CD4-positive, alpha-beta T cell treated with Interleukin-4 for 1 hour (primary cell): ENCODE results near the gene TMEM52.
A peak's percentile ranks its signal among the peaks of the same experiment; 100 is the strongest.

Experiments used
- DNase-seq, 2 donors: peaks; one replicate each; pipeline ENCODE4 v3.0.0-alpha.2; 2020 to 2022

Gene TMEM52

DNA sequence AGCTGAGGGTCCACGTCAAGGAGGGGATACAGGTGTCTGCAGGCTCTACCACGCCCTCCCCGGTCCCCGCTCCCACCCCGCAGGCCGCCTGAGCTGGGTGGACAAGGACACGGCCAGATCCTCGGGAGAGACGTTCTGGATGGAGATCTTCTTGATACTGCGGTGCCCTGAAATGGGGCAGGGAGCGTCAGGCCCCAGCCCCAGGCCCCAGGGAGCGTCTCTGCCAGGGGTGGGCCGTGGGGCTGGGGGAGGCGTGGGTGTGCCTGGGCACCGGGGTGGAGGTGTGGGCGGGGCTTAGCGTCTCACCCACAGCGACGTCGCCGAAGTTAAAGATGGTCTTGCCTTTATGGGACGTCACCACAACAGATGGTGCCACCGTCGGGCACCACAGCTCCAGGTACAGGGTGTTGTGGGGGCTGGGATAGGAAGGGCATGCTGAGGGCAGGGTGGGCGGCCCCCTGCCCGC is 7.3 kb upstream of the TMEM52 start:
- no peak for DNase-seq

DNA sequence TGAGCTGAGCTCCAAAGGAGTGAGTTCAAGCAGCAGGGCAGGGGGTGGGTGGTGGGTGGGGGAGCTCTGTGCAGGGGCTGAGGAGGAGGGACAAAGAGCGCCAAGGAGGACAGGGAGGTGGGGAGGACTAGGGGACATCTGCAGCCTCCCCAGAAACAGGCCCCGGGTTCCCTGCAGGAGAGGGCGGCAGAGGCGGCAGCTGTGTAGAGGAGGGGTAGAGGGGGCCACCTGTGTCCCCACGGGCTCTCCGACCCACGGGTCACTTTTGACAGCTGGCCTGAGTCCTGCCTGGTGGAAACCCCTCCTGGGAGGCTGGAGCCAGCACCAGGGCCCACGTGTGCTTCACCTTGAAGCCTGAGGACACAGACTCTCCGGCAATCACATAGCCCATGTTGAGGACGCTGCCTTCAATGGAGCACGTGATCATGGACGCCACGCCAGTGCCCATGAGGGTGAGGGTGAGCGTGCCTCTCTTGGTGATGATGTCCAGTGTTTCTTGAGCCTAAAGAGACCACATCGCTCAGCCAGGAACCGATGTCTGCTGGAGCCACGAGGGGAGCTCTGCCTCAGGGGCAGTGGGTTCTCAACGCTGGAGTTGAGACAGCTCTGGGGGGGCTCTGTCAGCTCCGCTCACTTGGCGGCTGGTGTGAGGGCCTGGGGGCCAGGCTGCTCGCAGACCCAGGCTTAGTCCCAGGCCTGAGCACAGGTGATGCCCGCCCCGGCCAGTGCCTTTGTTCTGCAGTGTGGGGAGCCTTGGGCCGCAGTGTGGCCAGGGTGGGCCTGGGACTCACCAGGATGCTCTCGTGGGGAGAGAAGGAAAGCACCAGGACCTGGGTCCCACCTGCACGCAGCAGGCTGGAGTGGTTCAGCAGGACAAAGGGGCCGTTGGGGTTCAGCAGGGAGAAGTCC is 6.6 kb upstream of the TMEM52 start:
- DNase-seq: no peak

DNA sequence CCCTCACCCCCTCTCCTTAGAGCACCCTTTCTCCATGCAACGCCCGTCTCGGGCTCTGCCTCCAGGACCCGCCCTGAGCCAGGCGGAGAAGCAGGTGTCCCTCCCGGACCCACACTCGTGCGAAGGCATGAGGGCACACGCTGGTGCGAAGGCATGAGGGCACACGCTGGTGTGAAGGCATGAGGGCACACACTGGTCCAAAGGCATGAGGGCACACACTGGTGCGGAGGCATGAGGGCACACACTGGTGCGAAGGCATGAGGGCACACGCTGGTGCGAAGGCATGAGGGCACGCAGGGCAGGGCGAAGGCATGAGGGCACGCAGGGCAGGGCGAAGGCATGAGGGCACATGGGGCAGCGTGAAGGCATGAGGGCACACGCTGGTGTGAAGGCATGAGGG is 5.8 kb upstream of the TMEM52 start:
- DNase-seq: no peak

DNA sequence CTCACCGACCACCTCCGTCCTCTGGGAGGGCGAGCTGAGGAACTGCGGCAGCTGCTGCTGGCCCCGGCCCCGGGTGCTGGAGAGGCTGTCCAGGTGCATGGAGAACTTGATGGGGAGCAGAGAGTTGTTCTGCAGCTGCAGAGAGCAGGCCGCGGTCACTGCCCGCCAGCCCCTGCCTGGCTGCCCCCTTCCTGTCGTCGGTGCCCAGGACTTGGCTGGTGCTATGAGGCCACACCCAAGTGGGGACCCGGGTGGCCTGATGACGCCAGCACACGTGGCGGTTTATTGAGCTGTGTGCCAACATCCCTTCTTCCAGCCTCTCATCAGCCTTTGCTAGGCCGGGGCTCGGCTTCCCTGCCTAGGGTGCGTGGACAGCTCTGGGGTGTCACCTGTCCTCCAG is 5.3 kb upstream of the TMEM52 start:
- DNase-seq: no peak

DNA sequence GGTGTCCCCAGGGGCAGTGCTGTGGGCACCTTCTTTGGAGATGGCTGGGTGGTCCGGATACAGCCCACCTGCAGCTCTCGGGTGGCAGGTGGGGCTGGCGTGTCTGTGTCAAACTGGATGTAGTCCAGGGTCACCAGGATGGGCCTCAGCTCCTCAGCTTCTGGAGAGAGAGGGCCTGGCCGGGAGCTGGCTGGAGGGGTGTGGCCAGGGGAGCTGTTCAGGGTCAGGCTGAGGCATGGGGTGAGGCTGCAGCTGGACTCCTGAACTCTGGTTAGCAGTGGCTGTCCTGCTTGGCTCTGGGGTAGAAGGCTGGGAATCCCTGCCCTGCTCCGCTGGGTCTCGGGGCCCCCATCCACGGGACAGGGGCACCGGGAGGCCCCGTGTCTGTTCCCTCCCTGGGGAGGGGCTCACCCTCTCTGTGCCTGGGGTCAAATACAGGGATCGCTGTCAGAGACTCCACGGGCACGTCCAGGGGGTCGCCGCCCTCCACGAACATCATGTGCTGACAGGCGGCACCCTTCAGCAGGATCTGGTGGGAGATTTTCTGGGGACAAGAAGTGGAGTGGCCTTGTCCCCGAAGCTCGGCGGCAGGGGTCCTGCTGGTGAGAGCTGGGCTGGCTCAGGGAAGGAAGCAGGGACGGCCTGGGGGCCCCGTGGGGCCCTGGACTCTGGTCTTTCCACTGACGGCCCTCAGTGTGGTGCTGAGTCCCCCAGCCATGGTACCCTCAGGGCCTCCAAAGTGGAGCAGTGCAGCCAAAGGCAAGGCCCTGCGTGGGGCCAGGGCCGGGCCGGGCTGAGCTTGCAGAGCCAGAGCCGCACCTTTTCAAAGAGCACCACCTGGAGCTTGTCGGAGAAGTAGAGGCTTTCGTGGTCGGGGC is 4.1 kb upstream of the TMEM52 start:
- DNase-seq: no peak

DNA sequence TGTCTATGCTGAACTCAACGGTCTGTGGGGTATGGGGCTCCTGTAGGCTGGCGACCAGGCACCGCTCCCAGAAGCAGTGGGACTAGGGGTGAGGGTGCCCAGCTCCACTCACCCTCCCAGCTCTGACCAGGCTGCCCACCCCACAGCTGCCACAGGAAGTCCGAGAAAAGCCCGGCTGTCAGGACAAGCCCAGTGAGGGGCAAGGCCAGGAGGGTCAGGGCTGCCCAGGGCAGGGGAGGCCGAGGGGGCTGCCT is 3.5 kb upstream of the TMEM52 start:
- no peak for DNase-seq

DNA sequence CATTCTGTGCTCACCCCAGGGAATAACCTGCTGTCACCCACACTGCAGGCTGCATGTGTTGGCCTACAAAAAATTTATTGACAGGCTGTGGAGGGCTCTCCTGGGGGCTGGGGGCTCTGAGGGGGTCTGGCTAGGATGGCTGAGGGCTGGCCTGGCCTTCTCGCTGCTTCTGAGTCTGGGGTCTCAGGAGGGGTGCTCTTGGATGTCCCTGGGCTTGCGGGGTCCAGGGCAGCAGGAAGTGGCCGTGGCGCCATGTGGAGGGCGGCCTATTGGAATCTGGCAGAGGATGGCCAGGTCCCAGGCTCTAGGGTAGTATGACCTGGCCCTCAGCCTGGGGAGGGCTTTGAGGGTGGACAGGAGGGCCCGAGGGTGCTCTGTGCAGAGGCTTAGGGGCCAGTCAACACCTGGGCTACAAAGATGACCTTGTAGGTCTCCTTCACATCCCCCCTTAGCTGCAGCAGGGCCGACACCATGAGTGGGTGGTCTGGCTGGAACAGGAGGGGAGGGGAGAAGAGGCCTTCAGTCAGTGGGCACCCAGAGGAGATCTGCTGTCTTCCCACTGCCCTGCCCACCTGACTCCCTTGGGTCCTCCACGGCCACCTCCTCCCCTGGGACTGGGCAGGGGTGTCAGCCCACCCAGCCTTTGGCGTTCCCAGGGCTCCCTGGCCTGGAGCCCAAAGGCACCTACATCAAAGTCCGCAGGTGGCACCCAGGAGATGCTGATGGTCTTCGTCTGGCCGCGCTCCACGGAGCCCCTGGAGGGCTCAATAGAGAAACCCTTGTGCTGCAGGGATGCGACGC is 3.0 kb upstream of the TMEM52 start:
- no peak for DNase-seq

DNA sequence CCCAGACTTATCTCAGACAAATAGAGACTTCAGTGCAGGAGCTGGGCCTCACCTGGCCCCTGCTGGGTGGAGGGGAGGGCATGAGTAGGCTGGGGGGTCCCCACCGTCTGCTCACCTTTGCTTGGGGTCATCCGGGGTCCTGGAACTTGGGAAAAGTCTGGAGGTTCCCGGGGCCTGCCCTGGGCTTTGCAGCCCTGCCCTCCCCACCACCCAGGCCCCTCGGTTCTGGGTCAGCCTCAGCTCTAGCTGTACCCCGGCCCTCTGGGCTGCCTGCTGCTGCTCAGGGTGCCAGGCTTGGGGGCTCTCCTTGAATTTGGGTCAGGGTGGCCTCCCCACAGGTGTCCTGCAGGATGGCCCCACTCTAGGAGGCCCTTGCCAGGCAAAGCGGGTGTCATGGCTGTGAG is 2.4 kb upstream of the TMEM52 start:
- no peak for DNase-seq

DNA sequence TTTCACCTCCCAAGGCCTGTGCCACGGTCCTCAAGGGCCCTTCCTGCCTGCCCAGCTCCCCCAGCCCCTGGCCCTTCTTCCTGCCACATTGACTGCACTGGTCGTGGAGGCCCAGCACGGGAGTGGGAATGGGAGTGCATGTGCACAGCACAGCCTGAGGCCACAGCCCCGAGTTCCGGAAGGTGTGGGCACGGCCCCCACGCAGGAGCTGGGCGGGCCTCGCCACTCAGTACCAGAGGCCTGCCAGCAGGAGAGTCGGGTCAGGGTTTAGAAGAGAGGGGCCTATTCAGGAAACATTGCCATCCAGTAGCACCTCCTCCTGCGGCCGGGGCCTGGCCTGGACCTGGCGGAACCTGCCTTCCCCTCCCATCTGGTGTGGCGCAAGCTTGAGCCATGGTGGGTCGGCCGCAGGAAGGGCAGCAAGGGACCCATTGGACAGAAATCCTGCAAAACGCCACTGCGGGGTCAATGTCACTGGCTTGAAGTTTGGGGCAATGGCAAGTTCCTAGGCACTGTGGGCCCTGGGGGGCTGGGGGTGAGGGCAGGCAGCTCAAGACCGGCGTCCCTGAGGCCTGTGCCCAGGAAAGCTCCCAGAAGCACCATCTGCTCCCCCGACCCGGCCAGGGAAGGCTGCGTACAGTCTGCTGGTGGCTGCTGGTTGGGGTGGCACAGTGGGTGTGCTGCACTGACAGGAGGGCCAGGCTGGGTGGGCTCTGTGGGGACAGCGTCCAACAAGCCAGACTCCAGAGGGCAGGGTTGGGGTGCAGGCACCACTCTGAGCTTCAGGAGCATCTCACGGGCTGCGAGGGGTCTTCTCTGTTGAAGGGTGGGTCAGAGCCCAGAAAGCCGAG is 1.8 kb upstream of the TMEM52 start:
- DNase-seq: no peak

DNA sequence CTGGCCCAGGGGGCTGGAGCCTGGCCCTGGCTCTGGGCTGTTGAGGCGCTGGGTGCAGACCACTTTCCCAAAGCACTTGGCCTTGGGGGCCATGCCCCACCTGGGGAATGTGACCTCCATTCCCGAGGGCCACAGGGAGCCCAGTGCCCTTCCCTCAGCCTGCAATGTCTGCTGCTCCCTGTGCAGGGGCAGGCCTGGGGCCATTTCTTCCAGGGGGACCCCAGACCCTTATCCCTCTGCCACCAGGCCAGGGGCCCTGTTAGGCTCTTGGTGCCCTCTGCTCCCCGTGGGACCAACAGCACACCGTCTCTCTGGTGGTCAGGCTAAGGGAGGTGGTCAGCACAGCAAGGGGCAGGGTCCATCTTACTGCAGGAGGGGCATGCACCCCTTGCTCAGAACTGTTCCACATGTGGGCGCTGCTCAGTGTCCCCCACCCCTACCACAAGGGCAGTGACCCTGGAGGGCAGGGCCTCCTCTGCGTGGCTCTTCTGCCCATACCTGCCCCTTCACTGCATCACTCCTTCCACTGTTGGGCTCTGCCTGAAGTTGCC is 1.1 kb upstream of the TMEM52 start:
- no peak for DNase-seq

DNA sequence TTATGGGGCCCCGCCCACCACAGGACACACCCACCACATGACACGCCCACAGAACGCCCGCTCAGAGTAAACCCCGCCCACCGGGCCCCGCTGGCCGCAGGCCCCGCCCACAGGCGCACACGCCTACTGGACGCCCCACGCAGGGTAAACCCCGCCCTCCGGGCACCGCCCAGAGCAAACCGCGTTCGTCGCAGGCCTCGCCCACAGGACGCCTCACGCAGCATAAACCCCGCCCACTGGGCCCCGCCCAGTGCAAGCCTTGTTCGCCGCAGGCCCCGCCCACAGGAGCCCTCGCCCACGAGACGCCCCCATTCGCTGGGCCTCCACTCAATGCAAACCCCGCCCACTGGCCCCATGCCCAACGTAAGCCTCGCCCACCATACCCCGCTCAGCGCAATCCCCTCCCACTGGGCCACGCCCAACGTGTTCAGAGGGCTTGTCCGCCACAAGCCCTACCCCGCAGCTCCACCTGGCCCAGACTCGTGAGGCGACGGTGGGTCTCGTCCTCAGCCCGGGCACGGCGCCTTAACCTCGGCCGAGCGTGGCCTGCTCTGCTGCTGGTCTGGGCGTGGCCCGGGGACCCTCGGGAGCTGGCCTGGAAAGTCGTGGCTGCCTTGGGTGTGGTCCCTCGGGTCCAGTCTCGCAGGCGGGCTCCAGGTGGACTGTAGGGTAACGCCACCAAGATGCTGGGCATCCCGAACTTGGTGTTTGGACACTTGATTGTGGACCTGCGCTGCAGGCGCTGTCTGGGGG is 401 bp upstream of the TMEM52 start:
- DNase-seq: peak; percentile 99

DNA sequence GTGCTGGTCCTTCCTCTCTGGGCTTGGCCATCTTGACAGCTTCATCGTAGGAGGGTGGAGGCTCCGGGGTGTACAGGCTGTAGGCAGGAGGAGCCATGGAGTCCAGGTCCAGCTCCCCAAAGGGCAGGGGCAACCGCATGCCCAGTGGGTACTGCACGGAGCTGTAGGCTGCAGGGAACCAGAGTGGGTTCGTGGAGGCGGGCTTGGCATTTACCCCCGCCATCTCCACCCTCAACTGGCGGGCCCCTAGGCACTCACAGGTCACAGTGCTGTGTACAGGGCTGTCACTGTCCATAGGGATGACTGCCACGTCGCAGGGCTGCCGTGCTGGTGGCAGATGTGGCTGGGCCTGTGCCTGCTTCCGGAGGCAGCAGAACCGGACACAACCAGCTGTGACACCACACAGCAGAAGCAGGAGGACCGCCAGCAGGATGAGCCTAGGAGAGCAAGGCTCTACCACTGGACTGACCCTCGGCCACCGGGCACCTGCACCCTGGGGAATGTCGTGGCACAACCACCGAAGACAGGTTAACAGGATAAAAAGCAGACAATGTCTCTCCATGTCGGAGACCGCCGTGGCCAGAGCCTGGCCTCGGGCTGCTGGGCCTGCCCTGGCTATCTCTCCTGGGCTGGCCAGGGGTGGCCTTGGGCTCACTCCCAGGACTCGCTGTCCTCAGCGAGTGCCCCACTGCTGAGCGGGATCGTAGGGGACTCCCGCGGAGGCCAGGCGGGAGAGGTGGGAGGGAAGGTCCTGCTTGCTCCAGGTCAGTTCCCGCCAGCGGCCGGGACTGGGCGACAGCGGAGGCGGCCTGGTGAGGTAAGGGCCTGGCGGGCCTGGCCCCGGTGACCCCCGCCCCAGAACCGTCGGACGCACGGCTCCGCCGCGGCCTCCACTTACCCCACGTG is 831 bp downstream of the TMEM52 start:
- no peak for DNase-seq

DNA sequence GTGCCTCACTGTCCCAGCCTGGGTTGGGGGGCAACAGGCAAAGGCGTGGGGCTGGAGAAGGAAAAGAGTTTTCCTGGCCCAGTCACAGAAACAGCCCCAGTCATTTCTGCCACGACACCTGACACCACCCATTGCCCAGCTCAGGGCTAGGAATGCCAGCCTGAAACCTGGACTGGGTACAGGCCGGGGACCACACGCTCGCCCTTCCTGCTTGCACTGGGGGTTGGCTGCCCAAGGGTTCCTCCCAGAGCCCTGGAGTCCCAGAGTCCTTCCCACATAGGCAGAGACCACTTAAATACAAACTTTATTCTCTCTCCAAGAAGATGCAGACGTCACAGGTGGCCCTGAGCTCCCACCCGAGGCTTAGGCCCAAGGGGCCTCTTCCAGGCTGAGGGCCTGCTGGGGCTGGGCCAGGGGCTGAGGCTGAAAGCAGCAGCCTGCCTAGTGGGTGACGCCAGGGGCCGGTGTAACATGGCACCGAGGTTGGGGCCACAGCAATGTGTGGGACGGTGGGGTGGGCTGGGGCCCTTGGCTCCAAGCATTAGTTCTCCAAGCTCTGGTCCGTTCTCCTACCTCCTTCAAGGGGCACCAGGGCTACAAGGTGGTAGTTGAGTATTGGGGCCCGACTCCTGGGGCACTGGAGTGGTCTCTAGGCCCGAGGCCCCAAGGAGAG is 1.6 kb downstream of the TMEM52 start:
- DNase-seq: no peak

DNA sequence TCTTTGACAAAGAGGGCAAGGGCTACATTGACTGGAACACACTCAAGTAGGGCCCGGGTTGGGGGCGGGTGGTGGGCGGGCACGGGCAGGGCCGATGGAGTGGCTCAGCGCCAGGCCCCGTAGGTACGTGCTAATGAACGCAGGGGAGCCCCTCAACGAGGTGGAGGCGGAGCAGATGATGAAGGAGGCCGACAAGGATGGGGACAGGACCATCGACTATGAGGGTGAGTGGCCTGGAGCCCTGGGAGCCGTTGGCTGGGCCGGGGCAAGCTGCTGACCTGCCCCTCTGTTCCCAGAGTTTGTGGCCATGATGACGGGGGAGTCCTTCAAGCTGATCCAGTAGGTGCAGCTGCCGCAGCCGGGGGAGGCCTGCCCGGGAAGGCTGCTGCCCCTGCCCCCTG is 2.2 kb downstream of the TMEM52 start:
- no peak for DNase-seq

DNA sequence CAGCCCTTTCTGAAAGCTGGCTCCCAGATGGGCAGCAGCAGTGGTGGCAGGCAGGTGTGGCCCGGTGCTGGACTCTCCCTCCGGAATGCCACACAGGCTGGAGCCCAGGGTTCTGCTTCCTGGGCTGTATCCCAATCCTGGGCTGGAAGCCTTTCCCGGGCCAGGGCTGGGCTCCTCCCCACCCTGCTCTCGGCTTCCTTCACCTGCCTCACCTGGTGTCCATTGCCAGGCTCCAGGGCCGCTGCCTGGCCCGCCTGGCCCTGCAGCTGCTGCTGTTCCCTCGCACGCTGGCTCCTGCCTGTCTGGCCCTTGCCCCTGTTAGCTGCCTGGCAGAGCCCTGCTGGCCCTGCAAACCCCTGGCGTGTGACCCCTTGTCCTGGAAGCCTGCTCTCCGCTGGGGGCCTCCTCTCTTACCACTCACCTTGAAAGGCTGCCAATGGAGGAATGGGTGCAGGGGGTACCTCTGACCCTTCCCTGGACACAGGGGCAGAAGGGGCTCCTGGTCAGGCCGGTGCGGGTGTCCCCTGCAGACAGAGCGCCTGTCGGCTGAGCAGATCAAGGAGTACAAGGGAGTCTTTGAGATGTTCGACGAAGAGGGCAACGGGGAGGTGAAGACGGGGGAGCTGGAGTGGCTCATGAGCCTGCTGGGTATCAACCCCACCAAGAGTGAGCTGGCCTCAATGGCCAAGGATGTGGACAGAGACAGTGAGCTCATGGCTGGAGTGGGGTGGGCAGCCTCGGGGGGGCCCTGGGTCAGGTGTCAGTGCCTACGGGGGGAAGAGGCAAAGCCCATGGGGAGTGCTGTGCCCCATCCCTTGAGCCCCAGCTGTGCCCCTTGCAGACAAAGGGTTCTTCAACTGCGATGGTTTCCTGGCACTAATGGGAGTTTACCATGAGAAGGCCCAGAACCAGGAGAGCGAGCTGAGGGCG is 2.9 kb downstream of the TMEM52 start:
- DNase-seq: no peak

DNA sequence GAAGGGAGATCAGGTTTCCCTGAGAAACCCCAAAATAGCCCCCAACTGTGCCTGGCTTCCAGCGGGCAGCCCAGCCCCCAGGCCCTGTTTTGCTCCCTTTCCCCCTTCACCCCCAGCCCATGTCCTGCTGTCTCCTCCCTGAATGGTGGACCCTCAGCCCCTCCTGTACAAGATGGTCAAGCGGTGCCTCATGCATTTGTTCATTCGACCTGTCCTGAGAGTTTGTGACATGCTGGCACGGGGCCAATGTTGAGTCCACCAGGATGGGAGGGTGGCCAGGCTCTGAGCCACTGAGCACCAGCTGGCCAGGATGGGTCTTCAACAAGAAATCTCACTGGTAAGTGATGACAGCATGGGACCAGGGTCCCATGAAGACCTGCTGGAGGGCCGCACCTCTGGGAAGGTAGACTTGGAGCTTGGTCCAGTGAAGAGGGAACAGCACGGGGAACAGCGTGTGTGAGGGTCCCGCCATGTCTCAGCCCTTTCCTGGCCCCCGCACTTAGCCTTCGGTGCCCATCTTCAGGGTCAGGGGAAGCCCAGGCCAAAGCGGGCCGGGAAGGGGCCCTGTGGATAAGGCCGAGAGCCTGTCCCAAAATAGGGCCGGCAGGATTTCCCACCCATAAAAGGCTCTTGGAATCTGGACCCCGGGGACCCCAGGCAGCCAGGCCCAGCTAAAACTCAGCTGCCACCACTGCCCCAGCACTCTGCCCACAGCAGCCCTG is 3.9 kb downstream of the TMEM52 start, which contains the start of gene CALML6:
CALML6 (plus strand) TSS at position 290 of the 722 bp plus-strand sequence; CDS start at position 311, 21 bp downstream.
- DNase-seq: no peak
